OCI-LY7 (cell line): Measurements from ENCODE around the gene CWH43. TPM values are rescaled to one million over a fixed set of nuclear protein-coding genes. Genes with fewer than 3 reads are reported as not detected.
"Not testable (repeated sequence)": the region's sequence is repeated elsewhere in the genome, so short reads cannot be mapped to it uniquely, and the experiment has no call there.

Experiments used
- BruUV-seq: library from RNA; stranded (reverse); fragments of 400-500 nt; replicated peaks from 2 replicates; lab custom pipeline; 2021; lab: Mats Ljungman, UMichigan
- CTCF ChIA-PET: fragments of 300-600 bp; sonication (Branson Sonifier 250); formaldehyde crosslinking; loops from one replicate; lab custom pipeline; 2022; ENCODE audit warnings: antibody characterized with exemption; ENCODE audit not compliant: unreplicated experiment; lab: Charles Lee
- POLR2A ChIA-PET: fragments of 300-600 bp; sonication (Branson Sonifier 250); formaldehyde crosslinking; loops from one replicate; lab custom pipeline; 2022; ENCODE audit warnings: antibody characterized with exemption; lab: Charles Lee
- DNase-seq: peaks from one replicate; pipeline ENCODE4 v3.0.0-alpha.2; 2015; ENCODE audit warnings: low spot score
- H2AFZ ChIP-seq: fragments of 200-600 bp; sonication (generic), shearing (Covaris generic); 2 replicates; pipeline ENCODE4 v1.6.1; 2014; ENCODE audit warnings: mild to moderate bottlenecking, antibody characterized with exemption, low read length, moderate library complexity
- H3K27ac ChIP-seq: fragments of 200-600 bp; sonication (generic); 2 replicates; pipeline ENCODE4 v1.5.1; 2014; ENCODE audit warnings: mixed run types, low read depth, mild to moderate bottlenecking, moderate library complexity, low read length, inconsistent platforms; ENCODE audit not compliant: poor library complexity, severe bottlenecking
- H3K36me3 ChIP-seq: fragments of 200-600 bp; sonication (generic); 2 replicates; pipeline ENCODE4 v1.6.1; 2014; ENCODE audit warnings: mild to moderate bottlenecking, antibody characterized with exemption, low read length, moderate library complexity, mixed read lengths; ENCODE audit not compliant: insufficient read depth
- H3K4me1 ChIP-seq: fragments of 200-600 bp; sonication (generic); 2 replicates; pipeline ENCODE4 v1.5.1; 2014; ENCODE audit warnings: mild to moderate bottlenecking, low read length; ENCODE audit not compliant: insufficient read depth, poor library complexity, severe bottlenecking
- H3K4me2 ChIP-seq: fragments of 200-600 bp; sonication (generic); 2 replicates; pipeline ENCODE4 v1.6.1; 2014; ENCODE audit warnings: mild to moderate bottlenecking, low read length
- H3K4me3 ChIP-seq: fragments of 200-600 bp; sonication (generic); 2 replicates; pipeline ENCODE4 v1.5.1; 2014; ENCODE audit warnings: mild to moderate bottlenecking, low read depth, low read length; ENCODE audit not compliant: poor library complexity, severe bottlenecking
- H3K79me2 ChIP-seq: fragments of 200-600 bp; sonication (generic); 2 replicates; pipeline ENCODE4 v1.6.1; 2016; ENCODE audit warnings: low read depth, mild to moderate bottlenecking, low read length, moderate library complexity, mixed read lengths; ENCODE audit not compliant: insufficient read depth
- H3K9me2 ChIP-seq: fragments of 200-600 bp; sonication (generic); 2 replicates; pipeline ENCODE4 v1.6.1; 2016; ENCODE audit warnings: mild to moderate bottlenecking, low read length, mixed read lengths; ENCODE audit not compliant: insufficient read depth
- H3K9me3 ChIP-seq: fragments of 200-600 bp; sonication (generic); 2 replicates; pipeline ENCODE4 v1.6.1; 2014; ENCODE audit warnings: mild to moderate bottlenecking, mixed run types, low read length, mixed read lengths
- H4K20me1 ChIP-seq: fragments of 200-600 bp; sonication (generic); 2 replicates; pipeline ENCODE4 v1.6.1; 2014; ENCODE audit warnings: mild to moderate bottlenecking, antibody characterized with exemption, low read length, moderate library complexity, mixed read lengths; ENCODE audit not compliant: insufficient read depth
- intact Hi-C: fragments of 100-400 bp; cut with micrococcal nuclease; formaldehyde crosslinking; loops from one replicate; pipeline ENCODE4 v1.10.0; 2022; ENCODE audit not compliant: unreplicated experiment
- total RNA-seq, 2 experiments: library from RNA; depleted of rRNA in 1 of 2; stranded (reverse); fragments of >200 nt in 1 of 2; shearing (Covaris generic) in 1 of 2; gene quantifications; 2 replicates each; pipeline ENCODE4 v1.2.3, GENCODE V29; 2014 to 2022

Gene CWH43
- total RNA-seq, 2 experiments from 2014 or later: not detected

DNA sequence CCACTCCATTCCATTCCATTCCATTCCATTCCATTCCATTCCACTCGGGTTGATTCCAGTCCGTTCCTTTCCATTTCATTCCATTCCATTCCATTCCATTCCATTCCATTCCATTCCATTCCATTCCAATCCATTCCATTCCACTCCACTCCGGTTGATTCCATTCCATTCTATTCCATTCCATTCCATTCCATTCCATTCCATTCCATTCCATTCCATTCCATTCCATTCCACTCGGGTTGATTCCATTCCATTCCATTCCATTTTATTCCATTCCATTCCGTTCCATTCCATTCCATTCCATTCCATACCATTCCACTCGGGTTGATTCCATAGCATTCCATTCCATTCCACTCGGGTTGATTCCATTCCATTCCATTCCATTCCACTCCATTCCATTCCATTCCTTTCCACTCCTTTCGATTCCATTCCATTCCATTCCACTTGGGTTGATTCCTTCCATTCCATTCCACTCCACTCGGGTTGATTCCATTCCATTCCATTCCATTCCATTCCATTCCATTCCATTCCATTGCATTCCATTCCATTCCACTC lies 116.3 kb downstream of the CWH43 start:
- H3K79me2 ChIP-seq, H4K20me1 ChIP-seq, CTCF ChIA-PET, H2AFZ ChIP-seq, H3K36me3 ChIP-seq, H3K4me1 ChIP-seq, H3K9me2 ChIP-seq, H3K27ac ChIP-seq, POLR2A ChIA-PET, DNase-seq, H3K4me3 ChIP-seq, BruUV-seq, H3K4me2 ChIP-seq, intact Hi-C loops: not testable (repeated sequence)
- H3K9me3 ChIP-seq: peaks cover 55% of the 10 kb centered on the region

DNA sequence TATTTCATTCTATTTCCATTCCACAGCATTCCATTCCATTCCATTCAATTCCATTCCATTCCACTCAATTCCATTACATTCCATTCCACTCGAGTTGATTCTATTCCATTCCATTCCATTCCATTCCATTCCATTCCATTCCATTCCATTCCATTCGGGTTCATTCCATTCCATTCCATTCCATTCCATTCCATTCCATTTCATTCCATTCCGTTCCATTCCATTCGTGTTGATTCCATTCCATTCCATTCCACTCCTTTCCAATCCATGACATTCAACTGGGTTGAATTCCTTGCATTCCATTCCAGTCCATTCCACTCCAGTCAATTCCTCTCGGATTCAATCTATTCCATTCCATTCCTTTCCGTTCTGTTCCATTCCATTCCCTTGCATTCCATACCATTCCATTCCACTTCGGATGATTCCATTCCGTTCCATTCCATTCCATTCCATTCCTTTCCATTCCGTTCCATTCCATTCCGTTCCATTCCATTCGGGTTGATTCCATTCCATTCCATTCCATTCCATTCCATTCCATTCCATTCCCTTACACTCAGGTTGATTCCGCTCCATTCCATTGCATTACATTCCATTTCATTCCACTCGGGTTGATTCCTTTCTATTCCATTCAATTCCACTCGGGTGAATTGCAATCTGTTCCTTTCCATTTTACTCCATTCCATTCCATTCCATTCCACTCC lies 117.5 kb downstream of the CWH43 start:
- CTCF ChIA-PET, H3K4me1 ChIP-seq, H2AFZ ChIP-seq, BruUV-seq, POLR2A ChIA-PET, intact Hi-C loops, H3K36me3 ChIP-seq, H3K27ac ChIP-seq, H3K79me2 ChIP-seq, H3K4me3 ChIP-seq, DNase-seq, H4K20me1 ChIP-seq, H3K4me2 ChIP-seq, H3K9me2 ChIP-seq: not testable (repeated sequence)
- H3K9me3 ChIP-seq: peaks cover 57% of the 10 kb centered on the region

DNA sequence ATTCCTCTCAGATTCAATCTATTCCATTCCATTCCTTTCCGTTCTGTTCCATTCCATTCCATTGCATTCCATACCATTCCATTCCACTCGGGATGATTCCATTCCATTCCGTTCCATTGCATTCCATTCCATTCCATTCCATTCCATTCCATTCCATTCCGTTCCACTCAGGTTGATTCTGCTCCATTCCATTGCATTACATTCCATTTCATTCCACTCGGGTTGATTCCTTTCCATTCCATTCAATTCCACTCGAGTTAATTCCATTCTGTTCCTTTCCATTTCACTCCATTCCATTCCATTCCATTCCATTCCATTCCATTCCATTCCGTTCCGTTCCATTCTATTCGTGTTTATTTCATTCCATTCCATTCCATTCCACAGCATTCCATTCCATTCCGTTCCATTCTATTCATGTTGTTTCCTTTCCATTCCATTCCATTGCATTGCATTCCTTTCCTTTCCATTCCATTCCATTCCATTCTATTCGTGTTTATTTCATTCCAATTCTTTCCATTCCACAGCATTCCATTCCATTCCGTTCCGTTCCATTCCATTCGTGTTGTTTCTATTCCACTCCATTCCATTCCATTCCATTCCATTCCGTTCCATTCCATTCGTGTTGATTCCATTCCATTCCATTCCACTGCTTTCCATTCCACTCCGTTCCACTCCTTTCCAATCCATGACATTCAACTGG lies 118.3 kb downstream of the CWH43 start:
- H3K4me1 ChIP-seq, DNase-seq, intact Hi-C loops, H3K79me2 ChIP-seq, H2AFZ ChIP-seq, H3K4me2 ChIP-seq, H4K20me1 ChIP-seq, CTCF ChIA-PET, BruUV-seq, H3K4me3 ChIP-seq, H3K9me2 ChIP-seq, H3K36me3 ChIP-seq, POLR2A ChIA-PET, H3K27ac ChIP-seq: not testable (repeated sequence)
- H3K9me3 ChIP-seq: peaks cover 50% of the 10 kb centered on the region

DNA sequence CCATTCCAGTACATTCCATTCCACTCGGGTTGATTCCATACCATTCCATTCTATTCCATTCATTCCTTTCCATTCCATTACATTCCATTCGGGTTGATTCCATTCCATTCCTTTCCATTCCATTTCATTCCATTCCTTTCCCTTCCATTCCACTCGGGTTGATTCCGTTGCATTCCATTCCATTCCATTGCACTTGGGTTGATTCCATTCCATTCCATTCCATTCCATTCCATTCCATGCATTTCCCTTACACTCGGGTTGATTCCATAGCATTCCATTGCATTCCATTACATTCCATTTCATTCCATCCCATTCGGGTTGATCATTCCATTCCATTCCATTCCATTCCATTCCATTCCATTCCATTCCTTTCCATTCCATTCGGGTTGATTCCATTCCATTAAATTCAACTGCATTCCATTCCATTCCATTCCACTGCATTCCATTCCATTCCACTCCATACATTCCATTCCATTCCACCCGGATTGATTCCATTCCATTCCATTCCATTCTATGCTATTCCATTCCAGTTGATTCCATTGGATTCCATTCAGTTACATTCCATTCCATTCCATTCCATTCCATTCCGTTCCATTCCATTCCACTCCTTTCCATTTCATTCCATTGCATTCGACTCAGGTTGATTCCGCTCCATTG lies 119.3 kb downstream of the CWH43 start:
- POLR2A ChIA-PET, H3K79me2 ChIP-seq, H2AFZ ChIP-seq, H3K36me3 ChIP-seq, BruUV-seq, H3K4me1 ChIP-seq, H3K27ac ChIP-seq, intact Hi-C loops, H4K20me1 ChIP-seq, H3K9me2 ChIP-seq, H3K4me2 ChIP-seq, CTCF ChIA-PET, H3K4me3 ChIP-seq, DNase-seq: not testable (repeated sequence)
- peaks cover 43% of the 10 kb centered on the region for H3K9me3 ChIP-seq

DNA sequence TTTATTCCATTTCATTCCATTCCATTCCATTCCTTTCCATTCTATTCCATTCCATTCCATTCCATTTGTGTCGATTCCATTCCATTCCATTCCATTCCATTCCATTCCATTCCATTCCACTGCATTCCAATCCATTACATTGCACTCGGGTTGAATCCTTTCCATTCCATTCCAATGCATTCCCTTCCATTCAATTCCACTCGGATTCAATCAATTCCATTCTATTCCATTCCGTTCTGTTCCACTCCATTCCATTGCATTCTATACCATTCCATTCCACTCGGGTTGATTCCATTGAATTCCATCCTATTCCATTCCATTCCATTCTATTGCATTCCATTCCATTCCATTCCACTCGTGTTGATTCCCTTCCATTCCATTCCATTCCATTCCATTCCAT lies 121.2 kb downstream of the CWH43 start:
- intact Hi-C loops, H3K9me2 ChIP-seq, BruUV-seq, H3K36me3 ChIP-seq, CTCF ChIA-PET, H3K4me3 ChIP-seq, POLR2A ChIA-PET, H3K4me2 ChIP-seq, H2AFZ ChIP-seq, H3K4me1 ChIP-seq, H4K20me1 ChIP-seq, H3K79me2 ChIP-seq, H3K27ac ChIP-seq: not testable (repeated sequence)
- H3K9me3 ChIP-seq: peaks cover 48% of the 10 kb centered on the region
- DNase-seq: peak; percentile 19
